DMS 273 (cell line): Measurements from ENCODE around the gene SERPINA10.
A peak's percentile ranks its signal among the peaks of the same experiment; 100 is the strongest.

Experiments
- DNase-seq: peaks from one replicate; lab custom pipeline; 2025; ENCODE audit not compliant: unreplicated experiment; lab: John Stamatoyannopoulos, UW

SERPINA10 gene

GRCh38 chr14:94292872-94293577 is at the start of gene SERPINA10:
Gene SERPINA10 (minus strand): TSS chr14:94293268. CDS start chr14:94290593, 2,675 bp downstream.
- DNase-seq = no peak

- peak; percentile 97 for DNase-seq
Observed at GRCh38 chr14:94342334-94342934, 49.4 kb upstream of the SERPINA10 start.

- DNase-seq = no peak
Observed at GRCh38 chr14:94341656-94342333, 48.7 kb upstream of the SERPINA10 start.

- DNase-seq = no peak
Observed at GRCh38 chr14:94340533-94340932, 47.5 kb upstream of the SERPINA10 start.

GRCh38 chr14:94338023-94338422 is 45.0 kb upstream of the SERPINA10 start:
- DNase-seq = no peak

- no peak for DNase-seq
Observed at GRCh38 chr14:94337274-94337673, 44.2 kb upstream of the SERPINA10 start.

GRCh38 chr14:94334872-94335271 is 41.8 kb upstream of the SERPINA10 start:
- peak; percentile 23 for DNase-seq

GRCh38 chr14:94332587-94332986 is 39.5 kb upstream of the SERPINA10 start:
- no peak for DNase-seq

- no peak for DNase-seq
Observed at GRCh38 chr14:94332063-94332583, 39.1 kb upstream of the SERPINA10 start.

GRCh38 chr14:94331462-94331861 is 38.4 kb upstream of the SERPINA10 start:
- DNase-seq = no peak

GRCh38 chr14:94330857-94331256 is 37.8 kb upstream of the SERPINA10 start:
- DNase-seq = no peak

- DNase-seq = no peak
Observed at GRCh38 chr14:94330432-94330831, 37.4 kb upstream of the SERPINA10 start.

GRCh38 chr14:94329857-94330256 is 36.8 kb upstream of the SERPINA10 start:
- DNase-seq = no peak

GRCh38 chr14:94328196-94328595 is 35.1 kb upstream of the SERPINA10 start:
- DNase-seq = no peak

GRCh38 chr14:94322648-94323570 is 29.8 kb upstream of the SERPINA10 start, which contains the start of gene SERPINA6:
Gene SERPINA6 (minus strand): TSS chr14:94323336. CDS start chr14:94314648, 8,688 bp downstream.
- no peak for DNase-seq

- no peak for DNase-seq
Observed at GRCh38 chr14:94321421-94322271, 28.6 kb upstream of the SERPINA10 start.

- DNase-seq = peak; percentile 53
Observed at GRCh38 chr14:94320243-94320642, 27.2 kb upstream of the SERPINA10 start.

- no peak for DNase-seq
Observed at GRCh38 chr14:94317259-94317658, 24.2 kb upstream of the SERPINA10 start.

- no peak for DNase-seq
Observed at GRCh38 chr14:94316692-94317091, 23.6 kb upstream of the SERPINA10 start.

- no peak for DNase-seq
Observed at GRCh38 chr14:94314890-94315289, 21.8 kb upstream of the SERPINA10 start.
